IPS-NIHi7 (cell line): ENCODE data around the gene PALLD.
"Not testable (repeated sequence)": the region's sequence is repeated elsewhere in the genome, so short reads cannot be mapped to it uniquely, and the experiment has no call there.

Source experiments
- DNase-seq: peaks from one replicate; pipeline ENCODE4 v3.0.0; 2012; ENCODE audit warnings: mixed read lengths; ENCODE audit errors: extremely low spot score

PALLD gene

DNA sequence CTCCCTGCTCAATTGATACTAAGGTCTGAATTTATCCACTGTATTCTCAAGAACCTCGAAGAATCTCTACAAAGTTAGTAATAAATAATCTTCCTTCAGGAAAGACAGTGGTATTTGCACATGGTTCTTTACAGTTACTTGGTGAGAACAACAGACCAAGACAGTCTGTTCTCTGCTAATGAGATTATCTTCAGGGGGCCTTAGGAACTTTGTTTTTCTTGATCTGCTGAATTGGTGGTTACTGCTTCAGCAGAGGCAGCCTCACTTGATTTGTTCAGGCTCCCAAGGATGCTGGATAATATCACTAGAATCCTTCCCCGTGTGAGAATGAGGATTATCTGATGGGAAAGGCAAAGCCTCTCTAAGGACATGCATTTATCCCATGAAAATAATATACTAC is 448.4 kb downstream of the PALLD start:
- DNase-seq, result no peak

DNA sequence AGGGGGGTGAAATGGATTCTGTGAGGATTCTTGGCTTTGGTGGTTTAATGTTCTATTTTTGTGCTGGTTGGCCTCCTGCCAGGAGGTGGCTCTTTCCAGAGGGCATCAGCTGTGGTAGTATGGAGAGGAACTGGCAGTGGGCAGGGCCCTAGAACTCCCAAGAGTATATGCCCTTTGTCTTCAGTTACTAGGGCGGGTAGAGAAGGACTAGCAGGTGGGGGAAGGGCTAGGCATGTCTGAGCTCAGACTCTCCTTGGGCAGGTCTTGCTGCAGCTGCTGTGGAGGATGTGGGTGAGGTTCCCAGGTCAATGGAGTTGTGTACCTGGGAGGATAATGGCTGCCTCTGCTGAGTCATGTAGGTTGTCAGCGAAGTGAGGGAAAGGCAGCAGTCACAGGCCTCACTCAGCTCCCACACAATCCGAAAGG is 456.0 kb downstream of the PALLD start:
- DNase-seq, result not testable (repeated sequence)

DNA sequence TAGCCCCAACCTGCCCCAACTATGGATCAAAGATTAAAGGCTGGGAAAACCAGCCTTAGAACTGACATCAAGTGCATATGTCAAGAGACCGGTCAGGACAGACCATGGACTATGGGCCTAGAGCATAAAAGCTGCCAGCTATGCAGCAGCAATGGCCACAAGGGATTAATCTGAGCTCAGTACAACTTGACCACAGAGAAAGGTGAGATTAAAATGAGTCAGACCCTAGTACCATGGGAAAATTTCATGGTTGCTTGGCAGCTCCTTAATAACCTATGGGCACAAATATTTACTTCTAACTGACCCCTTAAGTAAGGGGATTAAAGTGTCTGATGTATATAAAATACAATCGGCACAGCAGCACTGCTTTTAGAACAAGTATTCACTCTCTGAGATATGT is 458.8 kb downstream of the PALLD start:
- DNase-seq, result no peak

DNA sequence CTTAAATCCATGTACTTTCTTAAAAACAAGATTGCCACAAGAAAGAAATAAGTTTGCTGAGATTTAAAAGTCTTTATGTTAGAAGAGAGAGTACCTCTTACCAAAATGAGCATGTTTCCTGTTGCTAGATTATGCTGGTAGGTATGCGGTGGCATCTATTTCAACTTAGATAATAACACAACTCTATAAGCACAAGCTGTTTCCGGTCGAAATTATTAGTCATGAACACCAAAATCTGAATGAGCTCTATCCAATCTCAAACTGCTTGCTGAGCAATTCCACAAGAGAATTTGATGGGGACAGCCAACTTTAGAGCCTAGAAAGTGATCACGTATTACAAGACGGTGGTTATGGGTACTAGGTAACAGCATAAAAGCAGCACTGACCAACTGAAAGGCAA is 463.9 kb downstream of the PALLD start:
- DNase-seq, result no peak

DNA sequence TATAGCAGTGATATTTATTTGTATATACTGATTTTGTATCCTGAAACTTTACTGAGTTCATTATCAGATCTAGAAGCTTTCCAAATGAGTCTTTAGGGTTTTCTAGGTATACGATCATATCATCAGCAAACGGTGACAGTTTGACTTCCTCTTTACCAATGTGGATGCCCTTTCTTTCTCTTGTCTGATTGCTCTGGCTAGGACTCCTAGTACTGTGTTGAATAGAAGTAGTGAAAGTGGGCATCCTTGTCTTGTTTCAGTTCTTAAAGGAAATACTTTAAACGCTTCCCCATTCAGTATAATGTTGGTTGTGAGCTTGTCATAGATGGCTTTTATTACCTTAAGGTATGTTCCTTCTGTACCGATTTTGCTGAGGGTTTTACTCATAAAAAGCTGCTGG is 475.7 kb downstream of the PALLD start:
- no peak for DNase-seq
